ENCODE measurements around the gene DDX25. TPM values are rescaled to one million over a fixed set of nuclear protein-coding genes. Genes with fewer than 3 reads are reported as not detected.
A peak's percentile ranks its signal among the peaks of the same experiment; 100 is the strongest.

The DDX25 gene
- total RNA-seq, 1 donor from 2014 or later: 0.46 TPM

- DNase-seq: no peak
- intact Hi-C loops (cut with DNase I): no loop called here
Observed at GRCh38 chr11:125950696-125951651, 46.7 kb downstream of the DDX25 start.

GRCh38 chr11:125951731-125952130, 47.4 kb downstream of the DDX25 start:
- H3K36me3 ChIP-seq: no peaks in the 10 kb centered on the region
- ATAC-seq: no peak
- no peaks in the 10 kb centered on the region for H3K9me3 ChIP-seq
- no peaks in the 10 kb centered on the region for H3K27me3 ChIP-seq
- H3K4me1 ChIP-seq: peaks cover 9% of the 10 kb centered on the region
- H3K4me3 ChIP-seq: no peak overlapping the region
- H3K27ac ChIP-seq: no peak overlapping the region
- DNase-seq: no peak
- intact Hi-C loops (cut with DNase I): no loop called here
- TF ChIP-seq CTCF (IDR thresholded peaks at IDR 0.05): no peak

More at GRCh38 chr11:125950696-125951651, 46.7 kb downstream of the DDX25 start:
- ATAC-seq: peak; percentile 3
- Histone ChIP-seq H3K36me3 (no peaks in the 10 kb centered on the region), H3K4me1 (peaks cover 9% of the 10 kb centered on the region), H3K4me3 (no peak overlapping the region), H3K9me3 (no peaks in the 10 kb centered on the region), H3K27me3 (peaks cover 2% of the 10 kb centered on the region), H3K27ac (no peak overlapping the region)
- TF ChIP-seq CTCF (IDR thresholded peaks at IDR 0.05): no peak

GRCh38 chr11:125952559-125952958, 48.3 kb downstream of the DDX25 start:
- intact Hi-C loops (cut with DNase I): no loop called here
- H3K4me3 ChIP-seq: no peak overlapping the region
- H3K27me3 ChIP-seq: no peaks in the 10 kb centered on the region
- TF ChIP-seq CTCF (IDR thresholded peaks at IDR 0.05): no peak
- no peaks in the 10 kb centered on the region for H3K9me3 ChIP-seq
- H3K36me3 ChIP-seq: no peaks in the 10 kb centered on the region
- DNase-seq (no peak), ATAC-seq (no peak)
- H3K27ac ChIP-seq: no peak overlapping the region
- H3K4me1 ChIP-seq: peaks cover 9% of the 10 kb centered on the region

GRCh38 chr11:125952973-125953372, 48.7 kb downstream of the DDX25 start:
- Histone ChIP-seq H3K4me3 (no peak overlapping the region), H3K9me3 (no peaks in the 10 kb centered on the region), H3K36me3 (no peaks in the 10 kb centered on the region), H3K27me3 (no peaks in the 10 kb centered on the region), H3K27ac (no peak overlapping the region), H3K4me1 (peaks cover 9% of the 10 kb centered on the region)
- no peak for TF ChIP-seq CTCF (IDR thresholded peaks at IDR 0.05)
- intact Hi-C loops (cut with DNase I): no loop called here
- DNase-seq (peak; percentile 76), ATAC-seq (peak; percentile 72)

- no peak for ATAC-seq
- intact Hi-C loops (cut with DNase I): no loop called here
- Histone ChIP-seq H3K36me3 (no peaks in the 10 kb centered on the region), H3K9me3 (no peaks in the 10 kb centered on the region), H3K27ac (no peak overlapping the region), H3K27me3 (no peaks in the 10 kb centered on the region), H3K4me1 (peaks cover 9% of the 10 kb centered on the region), H3K4me3 (no peak overlapping the region)
- DNase-seq: no peak
- no peak for TF ChIP-seq CTCF (IDR thresholded peaks at IDR 0.05)
Observed at GRCh38 chr11:125953401-125953935, 49.2 kb downstream of the DDX25 start.
